CD14-positive monocyte (primary cell): ENCODE measurements around the gene COLQ. TPM values are rescaled to one million over a fixed set of nuclear protein-coding genes. Genes with fewer than 3 reads are reported as not detected.
"Not testable (repeated sequence)": the region's sequence is repeated elsewhere in the genome, so short reads cannot be mapped to it uniquely, and the experiment has no call there.

ENCODE experiments used
- DNase-seq, 3 donors: peaks; one replicate each; pipeline ENCODE4 v3.0.0-alpha.2; 2011 to 2022
- H2AFZ ChIP-seq: 2 replicates; pipeline ENCODE4 v1.6.0; 2012; ENCODE audit warnings: mild to moderate bottlenecking, low read depth, low read length, inconsistent platforms; ENCODE audit not compliant: insufficient read depth, poor library complexity, severe bottlenecking
- H3K27ac ChIP-seq, 2 donors: 1 replicate in 1 of 2; 2 replicates in 1 of 2; pipeline ENCODE4 v1.5.1; 2012 to 2013; ENCODE audit warnings: low read length in 2 of 2, control low read depth in 1 of 2, inconsistent platforms in 1 of 2, low read depth in 1 of 2, mild to moderate bottlenecking in 1 of 2
- H3K27me3 ChIP-seq, 2 donors: one replicate each; pipeline versions ENCODE4 v1.6.0 to v1.6.1; 2011 to 2013; ENCODE audit warnings: low read length in 2 of 2; ENCODE audit not compliant: control insufficient read depth in 2 of 2, insufficient read depth in 2 of 2
- H3K36me3 ChIP-seq, 2 donors: replicated peaks in 1 of 2; 1 replicate in 1 of 2; 2 replicates in 1 of 2; pipeline versions ENCODE4 v1.5.1 to v1.6.1; 2012 to 2013; ENCODE audit warnings: low read length in 2 of 2, control low read depth in 1 of 2, inconsistent platforms in 1 of 2, mild to moderate bottlenecking in 1 of 2; ENCODE audit not compliant: insufficient read depth in 2 of 2, control insufficient read depth in 1 of 2
- H3K4me1 ChIP-seq, 2 donors: 1 replicate in 1 of 2; 2 replicates in 1 of 2; pipeline versions ENCODE4 v1.5.1 to v1.6.1; 2012 to 2013; ENCODE audit warnings: low read length in 2 of 2, control low read depth in 1 of 2, inconsistent platforms in 1 of 2, mild to moderate bottlenecking in 1 of 2, moderate library complexity in 1 of 2; ENCODE audit not compliant: insufficient read depth in 2 of 2, control insufficient read depth in 1 of 2
- H3K4me2 ChIP-seq: replicated peaks from 2 replicates; pipeline ENCODE3; 2012; ENCODE audit warnings: low read length, moderate library complexity, mild to moderate bottlenecking; ENCODE audit not compliant: poor library complexity, severe bottlenecking; ENCODE audit errors: extremely low read depth
- H3K4me3 ChIP-seq, 3 experiments: fragments of 200-600 bp in 1 of 3; sonication (generic) in 1 of 3; replicated peaks in 1 of 3; 1 replicate in 2 of 3; 2 replicates in 1 of 3; pipeline ENCODE4 v1.5.1; 2011 to 2013; ENCODE audit warnings: low read length in 3 of 3, mild to moderate bottlenecking in 3 of 3, control low read depth in 2 of 3, low read depth in 2 of 3, inconsistent platforms in 1 of 3, moderate library complexity in 1 of 3
- H3K79me2 ChIP-seq: 2 replicates; pipeline ENCODE4 v1.6.0; 2012; ENCODE audit warnings: mild to moderate bottlenecking, control low read depth, inconsistent platforms, low read length, moderate library complexity; ENCODE audit not compliant: insufficient read depth
- H3K9ac ChIP-seq: 2 replicates; pipeline ENCODE4 v1.6.0; 2017; ENCODE audit warnings: low read length, mild to moderate bottlenecking; ENCODE audit not compliant: insufficient read depth, poor library complexity, severe bottlenecking
- H3K9me3 ChIP-seq, 2 donors: replicated peaks in 1 of 2; 1 replicate in 1 of 2; 2 replicates in 1 of 2; pipeline versions ENCODE4 v1.5.1 to v1.6.1; 2012 to 2013; ENCODE audit warnings: low read length in 2 of 2, control low read depth in 1 of 2; ENCODE audit not compliant: control insufficient read depth in 1 of 2, insufficient read depth in 1 of 2
- H4K20me1 ChIP-seq: 2 replicates; pipeline ENCODE4 v1.6.0; 2012; ENCODE audit warnings: mild to moderate bottlenecking, low read length, control low read depth, moderate library complexity; ENCODE audit not compliant: insufficient read depth
- H3K27ac Mint-ChIP-seq, 7 donors: one replicate each; pipeline ENCODE4 v1.8.0; 2020; ENCODE audit warnings: mild to moderate bottlenecking in 7 of 7, mixed read lengths in 7 of 7, moderate library complexity in 6 of 7, inconsistent platforms in 2 of 7
- H3K27me3 Mint-ChIP-seq, 3 donors: one replicate each; pipeline ENCODE4 v1.8.0; 2021 to 2022; ENCODE audit warnings: low read depth in 3 of 3, mild to moderate bottlenecking in 3 of 3, mixed read lengths in 3 of 3, moderate library complexity in 3 of 3, inconsistent platforms in 1 of 3
- H3K36me3 Mint-ChIP-seq, 2 donors: one replicate each; pipeline ENCODE4 v1.8.0; 2020; ENCODE audit warnings: mixed read lengths in 2 of 2, inconsistent platforms in 1 of 2, mild to moderate bottlenecking in 1 of 2
- H3K4me1 Mint-ChIP-seq: one replicate; pipeline ENCODE4 v1.8.0; 2020; ENCODE audit warnings: mild to moderate bottlenecking, mixed read lengths
- H3K4me3 Mint-ChIP-seq, 2 donors: one replicate each; pipeline ENCODE4 v1.8.0; 2020; ENCODE audit warnings: mild to moderate bottlenecking in 2 of 2, mixed read lengths in 2 of 2, moderate library complexity in 1 of 2
- H3K9me3 Mint-ChIP-seq, 7 donors: one replicate each; pipeline ENCODE4 v1.8.0; 2020 to 2022; ENCODE audit warnings: mixed read lengths in 7 of 7, mild to moderate bottlenecking in 6 of 7, moderate library complexity in 6 of 7, inconsistent platforms in 2 of 7
- WGBS: methylation state at CpG from one replicate; pipeline ENCODE4 v1.1.5; 2013; ENCODE audit warnings: missing lambda C conversion rate; ENCODE audit not compliant: insufficient coverage; 5-methylcytosine and 5-hydroxymethylcytosine counted together
- intact Hi-C, 2 donors: fragments of 100-400 bp; cut with micrococcal nuclease; formaldehyde crosslinking; loops; one replicate each; pipeline versions ENCODE4 v1.15.0 to v1.15.1; 2023
- polyA plus RNA-seq, 3 donors: library from polyadenylated mRNA; depleted of rRNA in 1 of 3; unstranded in 2 of 3; stranded (reverse) in 1 of 3; fragments of 300-500 nt in 2 of 3; fragments of >200 nt in 1 of 3; fragmentation: Illumina TruSeq in 2 of 3; gene quantifications; 1 replicate in 2 of 3; 2 replicates in 1 of 3; pipeline ENCODE4 v1.2.3, GENCODE V29; 2012 to 2021
- TF ChIP-seq, protein P1 (sequence below): fragments of 200-600 bp; IDR thresholded peaks from one replicate; pipeline ENCODE4 v1.8.0; 2022; ENCODE audit warnings: antibody characterized with exemption, mild to moderate bottlenecking

COLQ gene
- polyA plus RNA-seq, 3 donors = 0.23 to 1.9 (median 0.73) TPM

DNA sequence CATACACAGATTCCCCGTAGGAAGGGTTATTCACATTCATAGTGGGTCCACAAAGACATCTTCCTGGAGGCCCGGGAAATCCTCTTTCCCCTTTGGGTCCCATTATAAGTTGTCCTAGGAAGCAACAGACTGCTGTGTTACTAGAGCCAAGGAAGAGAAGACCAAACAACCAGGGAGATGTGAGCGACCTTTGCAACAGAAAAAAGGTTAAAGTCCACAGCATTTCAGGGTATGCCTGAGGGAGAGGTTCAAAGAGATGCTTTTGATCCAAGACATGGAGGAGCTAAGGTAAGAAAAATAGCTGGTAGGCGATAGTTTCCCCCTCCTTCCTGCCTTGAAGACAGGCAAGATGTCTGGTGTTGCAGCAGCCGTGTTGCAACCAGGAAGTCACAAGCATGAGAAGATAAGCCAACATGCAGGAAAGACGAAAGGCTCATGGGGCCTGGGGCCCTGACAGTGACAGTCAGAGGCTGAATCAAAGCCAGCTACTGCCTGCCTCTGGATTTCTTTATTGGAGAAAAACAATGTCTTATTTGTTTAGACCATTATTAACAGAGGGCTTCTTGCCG lies 63.2 kb downstream of the COLQ start:
- 31% methylated on average over 4 of the region's 7 CpGs for WGBS
- peak overlapping the region in 6 of 7 donors; percentile 8 to 84 (median 58) for H3K27ac Mint-ChIP-seq

DNA sequence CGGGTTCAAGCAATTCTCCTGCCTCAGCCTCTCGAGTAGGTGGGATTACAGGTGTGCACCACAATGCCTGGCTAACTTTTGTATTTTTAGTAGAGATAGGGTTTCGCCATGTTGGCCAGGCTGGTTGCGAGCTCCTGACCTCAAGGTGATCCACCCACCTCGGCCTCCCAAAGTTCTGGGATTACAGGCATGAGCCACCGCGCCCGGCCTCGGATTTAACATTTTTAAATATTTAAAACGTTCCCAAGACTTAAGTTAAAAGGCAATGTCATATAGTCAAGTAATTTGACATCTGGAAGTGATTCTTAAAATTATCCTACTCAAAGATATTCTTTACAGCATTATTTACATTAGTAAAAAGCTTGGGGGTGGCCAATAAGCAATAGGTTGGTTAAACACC lies 64.6 kb downstream of the COLQ start:
- H3K4me3 ChIP-seq, H3K36me3 Mint-ChIP-seq, H3K9me3 Mint-ChIP-seq, H3K79me2 ChIP-seq, H3K9ac ChIP-seq, H3K27ac ChIP-seq, H3K4me2 ChIP-seq, H3K27ac Mint-ChIP-seq, intact Hi-C loops, DNase-seq, H3K4me3 Mint-ChIP-seq, H4K20me1 ChIP-seq, H3K9me3 ChIP-seq, H3K36me3 ChIP-seq, H3K27me3 ChIP-seq, H3K27me3 Mint-ChIP-seq, H2AFZ ChIP-seq: not testable (repeated sequence)
- H3K4me1 ChIP-seq = peaks cover 12 to 14% of the 10 kb centered on the region in 2 donors
- peaks cover 16% of the 10 kb centered on the region for H3K4me1 Mint-ChIP-seq
- 90% methylated on average over 2 of the region's 10 CpGs for WGBS

More for the DNA sequence above, 63.2 kb downstream of the COLQ start:
- peak overlapping the region; percentile 77 for H2AFZ ChIP-seq
- intact Hi-C loops = no loop called here
- no peak overlapping the region for H3K4me2 ChIP-seq
- Mint-ChIP-seq H3K4me1 (peaks cover 16% of the 10 kb centered on the region), H3K27me3 (peaks cover 0 to 1% (median 1%) of the 10 kb centered on the region in 3 donors), H3K36me3 (peaks cover 0 to 1% of the 10 kb centered on the region in 2 donors), H3K9me3 (peaks cover 0 to 7% (median 0%) of the 10 kb centered on the region in 7 donors), H3K4me3 (no peak overlapping the region)
- peak; percentile 42 to 61 (median 43) for DNase-seq
- no peak overlapping the region for H3K4me3 ChIP-seq
- H3K9me3 ChIP-seq = peaks cover 0 to 2% of the 10 kb centered on the region in 2 donors
- TF ChIP-seq, protein P1, sequence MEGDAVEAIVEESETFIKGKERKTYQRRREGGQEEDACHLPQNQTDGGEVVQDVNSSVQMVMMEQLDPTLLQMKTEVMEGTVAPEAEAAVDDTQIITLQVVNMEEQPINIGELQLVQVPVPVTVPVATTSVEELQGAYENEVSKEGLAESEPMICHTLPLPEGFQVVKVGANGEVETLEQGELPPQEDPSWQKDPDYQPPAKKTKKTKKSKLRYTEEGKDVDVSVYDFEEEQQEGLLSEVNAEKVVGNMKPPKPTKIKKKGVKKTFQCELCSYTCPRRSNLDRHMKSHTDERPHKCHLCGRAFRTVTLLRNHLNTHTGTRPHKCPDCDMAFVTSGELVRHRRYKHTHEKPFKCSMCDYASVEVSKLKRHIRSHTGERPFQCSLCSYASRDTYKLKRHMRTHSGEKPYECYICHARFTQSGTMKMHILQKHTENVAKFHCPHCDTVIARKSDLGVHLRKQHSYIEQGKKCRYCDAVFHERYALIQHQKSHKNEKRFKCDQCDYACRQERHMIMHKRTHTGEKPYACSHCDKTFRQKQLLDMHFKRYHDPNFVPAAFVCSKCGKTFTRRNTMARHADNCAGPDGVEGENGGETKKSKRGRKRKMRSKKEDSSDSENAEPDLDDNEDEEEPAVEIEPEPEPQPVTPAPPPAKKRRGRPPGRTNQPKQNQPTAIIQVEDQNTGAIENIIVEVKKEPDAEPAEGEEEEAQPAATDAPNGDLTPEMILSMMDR = no peak
- H3K36me3 ChIP-seq = no peaks in the 10 kb centered on the region
- H3K79me2 ChIP-seq = no peaks in the 10 kb centered on the region
- peak overlapping the region in 1 of 2 donors; percentile 41 for H3K27ac ChIP-seq
- H4K20me1 ChIP-seq = no peaks in the 10 kb centered on the region
- H3K4me1 ChIP-seq = peaks cover 12 to 14% of the 10 kb centered on the region in 2 donors
- no peak overlapping the region for H3K9ac ChIP-seq
- H3K27me3 ChIP-seq = no peaks in the 10 kb centered on the region
